HG03196 (cell line): Measurements from ENCODE around the gene MAPK14.
"Not testable (repeated sequence)": the region's sequence is repeated elsewhere in the genome, so short reads cannot be mapped to it uniquely, and the experiment has no call there.

ENCODE experiments used
- ATAC-seq: cut with Tn5 transposase; IDR thresholded peaks from one replicate; pipeline ENCODE4 v1.9.1; 2021; ENCODE audit not compliant: unreplicated experiment

MAPK14 gene

GRCh38 chr6:36120979-36121786 lies 93.6 kb downstream of the MAPK14 start:
- no peak for ATAC-seq

DNA sequence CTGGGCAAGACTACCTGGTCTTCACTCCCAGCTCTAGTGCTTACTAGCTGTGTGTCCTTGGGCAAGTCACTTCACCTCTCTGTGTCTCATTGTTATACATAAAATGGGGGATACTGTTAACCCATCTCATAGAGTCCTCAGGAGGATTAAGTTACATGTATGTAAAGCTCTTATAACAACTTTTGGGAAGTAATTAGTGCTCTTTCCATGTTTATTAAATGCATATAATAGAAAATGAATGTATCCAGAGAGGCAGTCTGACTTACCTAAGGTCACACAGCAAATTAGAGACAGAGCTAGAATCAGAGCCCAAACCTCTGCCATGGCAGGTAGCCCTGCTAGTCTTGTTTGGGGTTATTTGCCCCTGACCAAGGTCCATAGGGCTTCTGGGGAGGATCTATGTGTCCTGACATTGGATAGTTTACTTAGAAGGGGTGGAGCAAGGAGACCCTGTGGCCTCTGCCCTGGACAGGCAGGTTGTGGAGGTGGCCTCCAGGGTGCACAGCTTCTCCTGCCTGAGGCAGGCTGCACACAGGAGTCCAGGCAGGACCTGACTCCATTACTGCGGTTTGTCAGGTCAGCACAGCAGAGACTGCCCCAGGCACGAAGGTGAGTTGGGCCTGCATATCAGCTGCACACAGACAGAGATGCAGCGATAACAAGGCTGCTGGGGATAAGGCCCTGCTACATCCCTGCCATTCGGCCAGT lies 94.3 kb downstream of the MAPK14 start:
- ATAC-seq, result no peak

DNA sequence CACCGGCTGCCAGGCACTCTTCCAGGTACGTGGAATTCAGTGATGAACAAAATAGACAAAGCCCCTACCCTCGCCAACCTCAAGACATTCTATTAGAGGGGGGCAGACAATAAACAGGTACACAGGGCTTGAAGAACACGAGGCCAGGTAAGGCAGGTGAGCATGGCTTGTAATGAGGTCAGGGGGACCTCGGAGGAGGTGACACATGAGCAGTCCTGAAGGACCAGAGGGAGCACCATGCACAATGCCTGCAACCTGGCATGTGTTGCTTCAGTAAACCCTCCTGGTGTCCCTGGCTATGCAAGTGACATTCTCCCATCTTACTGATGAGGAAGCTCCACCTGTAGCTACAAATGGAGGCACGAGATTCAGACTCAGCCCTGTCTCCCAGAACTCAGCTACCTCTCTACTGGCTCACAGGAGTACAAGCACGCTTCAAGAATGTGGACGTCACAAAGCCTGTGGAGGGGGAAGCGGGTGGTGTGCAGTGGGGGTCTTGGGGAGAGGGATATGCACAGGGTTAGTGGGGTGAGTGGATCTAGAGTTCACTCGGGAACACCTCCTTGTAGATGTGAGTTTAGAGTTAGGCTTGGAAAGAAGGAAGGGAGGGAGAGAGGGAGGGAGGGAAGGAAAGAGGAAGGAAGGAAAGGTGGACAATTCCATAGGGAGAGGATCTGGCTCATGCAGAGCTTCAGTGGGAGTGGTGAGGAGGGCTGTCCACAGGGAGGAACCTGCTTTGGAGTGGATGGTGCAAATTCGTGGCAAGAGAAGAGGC lies 95.1 kb downstream of the MAPK14 start:
- no peak for ATAC-seq

GRCh38 chr6:36123270-36124139 lies 95.9 kb downstream of the MAPK14 start:
- ATAC-seq, result peak; percentile 57

DNA sequence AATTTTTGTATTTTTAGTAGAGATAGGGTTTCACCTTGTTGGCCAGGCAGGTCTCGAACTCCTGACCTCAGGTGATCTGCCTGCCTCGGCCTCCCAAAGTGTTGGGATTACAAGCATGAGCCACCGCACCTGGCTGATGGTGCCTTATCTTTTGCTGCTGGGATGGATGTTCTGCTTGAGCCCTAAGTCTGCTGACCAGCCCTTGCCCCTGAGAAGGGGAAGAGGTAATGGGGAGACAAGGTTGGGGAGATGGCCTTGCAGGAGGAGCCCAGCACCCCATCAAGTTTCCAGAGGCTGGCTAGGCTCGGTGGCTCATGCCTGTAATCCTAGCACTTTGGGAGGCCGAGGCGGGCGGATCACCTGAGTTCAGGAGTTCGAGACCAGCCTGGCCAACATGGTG lies 96.7 kb downstream of the MAPK14 start:
- not testable (repeated sequence) for ATAC-seq

DNA sequence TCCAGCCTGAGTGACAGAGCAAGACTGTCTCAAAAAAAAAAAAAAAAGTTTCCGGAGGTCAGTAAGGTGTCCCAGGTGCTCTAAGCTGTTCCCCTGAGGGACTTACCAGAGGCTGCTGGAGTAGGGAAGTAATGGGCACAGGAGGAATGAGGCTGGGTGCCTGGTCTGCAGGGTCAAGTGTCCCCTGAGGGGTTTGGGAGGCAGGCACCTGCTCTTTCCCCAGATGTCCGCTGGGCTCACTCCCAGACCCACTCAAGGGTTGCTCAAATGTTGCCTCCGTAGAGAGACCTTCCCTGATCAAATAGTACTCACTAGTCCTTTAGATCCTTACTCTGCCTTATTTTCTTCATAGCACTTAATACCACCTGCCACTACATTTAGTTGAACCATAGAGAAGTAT lies 97.3 kb downstream of the MAPK14 start:
- no peak for ATAC-seq

DNA sequence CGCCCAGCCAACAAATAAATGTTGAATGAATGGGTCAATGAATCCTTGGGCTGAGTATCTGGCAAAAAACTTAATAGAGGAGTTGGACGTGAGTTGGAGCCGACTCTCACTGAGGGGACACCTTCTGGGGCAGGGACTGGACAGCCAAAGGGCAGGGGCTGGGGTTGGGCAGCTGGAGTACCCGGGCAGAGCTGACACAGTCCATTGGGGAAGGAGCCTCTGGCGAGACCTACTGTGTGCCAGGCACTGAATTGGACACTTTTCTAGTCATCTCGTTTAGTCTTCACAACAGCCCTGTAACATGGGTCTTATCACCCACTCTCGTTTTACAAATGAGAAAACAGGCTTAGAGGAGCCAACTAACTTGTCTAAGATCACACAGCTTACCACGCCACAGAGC lies 98.0 kb downstream of the MAPK14 start:
- no peak for ATAC-seq

GRCh38 chr6:36126121-36126520 lies 98.5 kb downstream of the MAPK14 start:
- ATAC-seq, result no peak

DNA sequence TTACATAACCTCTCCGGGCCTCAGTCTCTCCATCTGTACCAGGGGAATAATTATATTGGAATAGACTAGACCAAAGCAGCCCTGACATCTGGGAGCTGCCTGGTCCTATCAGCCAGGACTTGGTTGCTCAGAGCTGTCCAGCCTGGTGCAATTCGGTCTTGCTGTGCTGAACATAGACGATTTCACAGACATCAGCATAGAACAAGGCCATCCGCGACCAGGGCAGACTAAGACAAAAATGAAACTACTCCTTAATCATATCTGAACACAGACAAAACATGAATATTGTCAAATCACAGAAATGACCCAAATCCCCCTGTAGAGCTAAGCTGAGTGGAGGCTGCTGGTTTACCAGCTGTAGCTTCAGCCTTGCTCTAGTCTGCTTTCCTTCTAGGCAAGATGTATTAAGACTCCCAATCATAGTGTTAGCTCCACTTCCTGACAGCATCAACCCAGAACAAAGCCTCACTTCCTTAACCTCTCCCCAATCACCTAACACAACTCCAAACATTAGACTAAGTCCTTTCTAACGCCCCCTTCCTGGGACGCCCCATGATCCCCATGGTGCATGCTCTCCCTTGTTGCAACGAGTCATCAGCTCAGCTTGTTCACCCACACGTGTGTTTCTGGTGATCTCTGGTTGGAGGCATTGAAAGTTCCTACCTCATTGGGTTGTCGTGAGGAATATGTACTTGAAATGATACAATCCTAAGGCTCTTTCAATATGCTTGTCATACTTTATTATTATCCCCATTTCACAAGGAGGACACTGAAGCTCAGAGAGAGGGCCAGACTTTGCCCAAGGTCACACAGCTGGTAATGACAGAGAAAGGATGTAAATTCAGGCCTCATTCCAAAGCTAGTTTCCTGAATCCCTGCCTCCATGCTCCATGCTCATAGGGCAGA lies 99.2 kb downstream of the MAPK14 start:
- ATAC-seq, result no peak

- no peak for ATAC-seq
These were observed 99.9 kb downstream of the MAPK14 start for GRCh38 chr6:36127462-36128016.

DNA sequence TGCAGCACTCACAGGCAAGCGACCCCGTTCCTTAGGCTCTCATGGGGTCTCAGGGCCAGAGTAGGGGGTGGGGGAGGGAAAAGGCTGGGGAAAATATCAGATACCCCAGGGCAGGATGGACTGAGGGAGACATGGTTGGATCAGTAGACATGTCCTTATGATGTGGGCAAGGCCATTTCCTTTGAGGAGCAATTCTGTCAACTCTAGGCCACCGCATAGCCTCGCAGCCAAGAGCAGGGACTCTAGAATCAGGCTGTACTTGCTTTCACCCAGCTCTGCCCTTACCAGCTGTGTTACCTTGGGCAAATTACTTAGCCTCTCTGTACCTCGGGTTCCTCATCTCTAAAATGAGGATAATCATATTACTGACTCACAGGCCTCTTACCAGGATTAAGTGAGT lies 100.5 kb downstream of the MAPK14 start:
- no peak for ATAC-seq

GRCh38 chr6:36128793-36129192 lies 101.2 kb downstream of the MAPK14 start:
- ATAC-seq, result no peak

DNA sequence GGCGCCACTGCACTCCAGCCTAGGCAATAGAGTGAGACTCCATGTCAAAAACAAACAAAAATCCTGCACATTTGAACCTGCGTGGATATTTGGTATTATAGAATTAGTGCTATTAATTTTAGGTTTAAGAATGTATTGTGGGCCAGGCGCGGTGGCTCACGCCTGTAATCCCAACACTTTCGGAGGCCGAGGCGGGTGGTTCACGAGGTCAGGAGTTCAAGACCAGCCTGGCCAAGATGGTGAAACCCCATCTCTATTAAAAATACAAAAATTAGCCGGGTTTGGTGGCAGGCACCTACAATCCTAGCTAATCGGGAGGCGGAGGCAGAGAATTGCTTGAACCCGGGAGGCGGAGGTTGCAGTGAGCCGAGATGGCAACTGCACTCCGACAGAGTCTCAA lies 101.7 kb downstream of the MAPK14 start:
- not testable (repeated sequence) for ATAC-seq

- ATAC-seq, result no peak
These were observed 102.5 kb downstream of the MAPK14 start, which contains the start of gene MAPK13 for GRCh38 chr6:36129941-36130666. Gene MAPK13, plus strand, starts transcription at chr6:36130513. Its CDS starts 70 bp downstream, at chr6:36130583.

DNA sequence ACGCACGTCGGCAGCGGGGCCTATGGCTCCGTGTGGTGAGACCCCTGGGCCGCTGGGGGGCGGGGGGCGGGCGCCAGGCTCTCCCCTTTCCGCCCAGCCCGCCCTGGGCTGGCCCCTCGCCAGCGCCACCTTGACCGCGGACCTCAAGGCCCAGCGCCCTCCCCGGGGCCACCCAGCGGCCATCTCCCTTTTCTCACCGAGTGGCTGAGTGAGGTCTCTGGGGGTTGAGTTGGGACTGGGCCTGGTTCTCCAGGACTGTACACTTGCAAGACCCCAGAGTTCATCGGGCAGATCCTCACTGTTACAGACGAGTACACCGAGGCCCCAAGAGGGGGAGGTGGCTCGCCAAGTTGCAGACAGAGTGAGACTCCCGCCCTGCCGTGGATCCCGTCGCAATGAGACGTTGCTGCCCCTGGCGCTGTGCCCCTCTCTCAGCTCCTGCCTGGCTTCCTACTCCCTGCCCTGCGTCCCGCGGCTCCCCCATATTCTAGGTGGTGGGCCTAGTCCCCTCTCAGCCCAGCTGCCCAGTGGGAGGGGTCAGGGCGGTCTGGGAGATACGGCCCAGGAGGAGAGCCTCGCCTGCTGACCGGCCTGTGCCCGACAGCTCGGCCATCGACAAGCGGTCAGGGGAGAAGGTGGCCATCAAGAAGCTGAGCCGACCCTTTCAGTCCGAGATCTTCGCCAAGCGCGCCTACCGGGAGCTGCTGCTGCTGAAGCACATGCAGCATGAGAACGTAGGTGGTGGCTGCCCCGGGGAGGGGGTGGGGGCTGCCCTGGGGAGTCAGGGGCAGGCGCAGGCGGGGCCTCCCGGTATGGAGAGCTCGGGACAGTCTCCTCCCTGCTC lies 103.3 kb downstream of the MAPK14 start:
- no peak for ATAC-seq

- peak; percentile 84 for ATAC-seq
These were observed 104.1 kb downstream of the MAPK14 start for GRCh38 chr6:36131511-36132245.
